Measurements from ENCODE around the gene ANK3. TPM values are rescaled to one million over a fixed set of nuclear protein-coding genes. Genes with fewer than 3 reads are reported as not detected.

ANK3 gene
- total and polyA plus RNA-seq, 10 donors, result 2.0 to 133 (median 62.9) TPM

- Histone ChIP-seq H3K36me3 (peaks cover 0 to 10% (median 0%) of the 10 kb centered on the region in 6 donors), H3K4me3 (no peak overlapping the region), H3K4me1 (peaks cover 0 to 10% (median 8%) of the 10 kb centered on the region in 6 donors), H3K27ac (no peak overlapping the region), H3K9me3 (peaks cover 0 to 11% (median 3%) of the 10 kb centered on the region in 8 donors), H3K27me3 (replicated peaks in 1 of 7) (no peaks in the 10 kb centered on the region)
- no peak for DNase-seq
- no peak for TF ChIP-seq CTCF (IDR thresholded peaks at IDR 0.05 in 8 of 11, conservative IDR thresholded peaks at IDR 0.05 in 3 of 11)
- no peak for TF ChIP-seq POLR2A (IDR thresholded peaks at IDR 0.05)
- TF ChIP-seq POLR2AphosphoS5 (IDR thresholded peaks at IDR 0.05), result no peak
- intact Hi-C loops (cut with DNase I; ENCODE audit: low total_unique reads), result no loop called here
- WGBS, 5 donors, result 72 to 85% (median 73%) methylated on average over 1 of the region's 1 CpG
These were observed 177.5 kb downstream of the ANK3 start for GRCh38 chr10:60212195-60212594.

- TF ChIP-seq POLR2A (IDR thresholded peaks at IDR 0.05), result no peak
- no peak for TF ChIP-seq POLR2AphosphoS5 (IDR thresholded peaks at IDR 0.05)
- no peak for TF ChIP-seq CTCF (IDR thresholded peaks at IDR 0.05 in 8 of 11, conservative IDR thresholded peaks at IDR 0.05 in 3 of 11)
- H3K4me1 ChIP-seq, result peaks cover 0 to 12% (median 8%) of the 10 kb centered on the region in 6 donors
- 40 to 48% (median 42%) methylated on average over 7 of the region's 7 CpGs for WGBS, 5 donors
- peaks cover 0 to 10% (median 0%) of the 10 kb centered on the region in 6 donors for H3K36me3 ChIP-seq
- peaks cover 0 to 11% (median 3%) of the 10 kb centered on the region in 8 donors for H3K9me3 ChIP-seq
- no peak for DNase-seq
- peak overlapping the region in 1 of 8 donors; percentile 18 for H3K27ac ChIP-seq
- intact Hi-C loops (cut with DNase I; ENCODE audit: low total_unique reads), result loop anchor here (10.0 kb wide), 1 partner anchor 225 kb away; no protein-coding TSS in a partner anchor
- no peak overlapping the region for H3K4me3 ChIP-seq
- H3K27me3 ChIP-seq (replicated peaks in 1 of 7), result no peaks in the 10 kb centered on the region
These were observed 179.7 kb downstream of the ANK3 start for GRCh38 chr10:60209874-60210570.

GRCh38 chr10:60208676-60209269 lies 180.9 kb downstream of the ANK3 start:
- no peak for DNase-seq
- peaks cover 0 to 11% (median 3%) of the 10 kb centered on the region in 8 donors for H3K9me3 ChIP-seq
- 38 to 53% (median 44%) methylated on average over 4 of the region's 4 CpGs for WGBS, 5 donors
- peaks cover 0 to 12% (median 8%) of the 10 kb centered on the region in 6 donors for H3K4me1 ChIP-seq
- no peak overlapping the region for H3K4me3 ChIP-seq
- H3K27ac ChIP-seq, result no peak overlapping the region
- H3K27me3 ChIP-seq (replicated peaks in 1 of 7), result no peaks in the 10 kb centered on the region
- H3K36me3 ChIP-seq, result peaks cover 0 to 10% (median 0%) of the 10 kb centered on the region in 6 donors
- no peak for TF ChIP-seq POLR2AphosphoS5 (IDR thresholded peaks at IDR 0.05)
- TF ChIP-seq CTCF (IDR thresholded peaks at IDR 0.05 in 8 of 11, conservative IDR thresholded peaks at IDR 0.05 in 3 of 11), result peak in 10 of 11 experiments; percentile 10 to 63 (median 42)
- intact Hi-C loops (cut with DNase I; ENCODE audit: low total_unique reads), result loop anchor here (10.0 kb wide), 1 partner anchor 226 kb away; no protein-coding TSS in a partner anchor

- intact Hi-C loops (cut with DNase I; ENCODE audit: low total_unique reads), result loop anchor here (10.0 kb wide), 1 partner anchor 227 kb away; no protein-coding TSS in a partner anchor
- no peak for TF ChIP-seq POLR2AphosphoS5 (IDR thresholded peaks at IDR 0.05)
- TF ChIP-seq CTCF (IDR thresholded peaks at IDR 0.05 in 8 of 11, conservative IDR thresholded peaks at IDR 0.05 in 3 of 11), result no peak
- TF ChIP-seq POLR2A (IDR thresholded peaks at IDR 0.05), result no peak
- WGBS, 5 donors, result 81 to 91% (median 86%) methylated on average over 5 of the region's 5 CpGs
- Histone ChIP-seq H3K4me3 (no peak overlapping the region), H3K27ac (no peak overlapping the region), H3K36me3 (peaks cover 0 to 10% (median 0%) of the 10 kb centered on the region in 6 donors), H3K27me3 (replicated peaks in 1 of 7) (no peaks in the 10 kb centered on the region), H3K4me1 (peaks cover 0 to 12% (median 8%) of the 10 kb centered on the region in 6 donors), H3K9me3 (peaks cover 0 to 11% (median 3%) of the 10 kb centered on the region in 8 donors)
- no peak for DNase-seq
These were observed 181.8 kb downstream of the ANK3 start for GRCh38 chr10:60207894-60208293.

Measured in spleen (tissue), 11 donors.